ENCODE measurements around the gene LHFPL2. TPM values are rescaled to one million over a fixed set of nuclear protein-coding genes. Genes with fewer than 3 reads are reported as not detected.
A peak's percentile ranks its signal among the peaks of the same experiment; 100 is the strongest.

Gene LHFPL2
- total and polyA plus RNA-seq, 9 of the 15 experiments (the other 6 are each of a cell fraction or from before 2014, with no cell fraction given) = 1.0 to 6.6 (median 4.6) TPM

DNA sequence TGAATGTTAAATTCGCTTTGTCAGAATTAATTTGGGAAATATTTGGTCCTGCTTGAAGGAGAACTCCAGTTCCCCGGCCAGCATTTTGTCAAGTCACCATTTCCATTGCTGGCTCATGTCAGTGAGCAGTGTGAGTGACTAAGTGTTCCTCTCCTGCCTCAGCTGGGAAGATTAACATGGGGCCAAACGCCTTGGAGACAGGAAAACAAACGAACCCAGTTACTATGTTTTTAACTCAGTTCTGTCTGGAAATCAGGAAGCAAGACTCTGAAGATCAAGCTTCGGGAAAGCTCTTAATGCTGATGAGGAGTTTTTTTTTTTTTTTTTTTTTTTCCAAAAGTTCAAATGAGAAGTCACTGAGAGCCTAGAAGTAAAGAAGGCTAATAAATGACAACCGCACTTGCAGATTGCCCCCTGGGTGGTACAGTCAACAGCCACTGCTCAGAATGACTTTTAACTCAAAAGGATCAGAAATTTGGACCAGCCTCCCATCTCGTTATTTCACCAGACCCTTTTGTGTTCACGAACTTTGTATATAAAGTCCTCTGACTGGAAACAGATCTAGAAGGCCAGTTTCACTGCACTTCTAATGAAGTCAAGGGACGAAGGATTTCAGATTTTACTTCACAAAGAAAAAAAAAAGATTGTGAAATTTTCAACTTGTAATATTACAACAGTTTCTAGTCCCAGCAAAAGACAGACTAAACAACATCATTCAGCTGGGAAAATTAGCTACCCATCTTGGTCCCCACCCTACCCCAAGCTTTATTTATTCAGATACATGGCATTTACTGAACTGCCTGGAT, 121.3 kb downstream of the LHFPL2 start (continued):
- TF ChIP-seq, protein P1, sequence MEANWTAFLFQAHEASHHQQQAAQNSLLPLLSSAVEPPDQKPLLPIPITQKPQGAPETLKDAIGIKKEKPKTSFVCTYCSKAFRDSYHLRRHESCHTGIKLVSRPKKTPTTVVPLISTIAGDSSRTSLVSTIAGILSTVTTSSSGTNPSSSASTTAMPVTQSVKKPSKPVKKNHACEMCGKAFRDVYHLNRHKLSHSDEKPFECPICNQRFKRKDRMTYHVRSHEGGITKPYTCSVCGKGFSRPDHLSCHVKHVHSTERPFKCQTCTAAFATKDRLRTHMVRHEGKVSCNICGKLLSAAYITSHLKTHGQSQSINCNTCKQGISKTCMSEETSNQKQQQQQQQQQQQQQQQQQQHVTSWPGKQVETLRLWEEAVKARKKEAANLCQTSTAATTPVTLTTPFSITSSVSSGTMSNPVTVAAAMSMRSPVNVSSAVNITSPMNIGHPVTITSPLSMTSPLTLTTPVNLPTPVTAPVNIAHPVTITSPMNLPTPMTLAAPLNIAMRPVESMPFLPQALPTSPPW (CRISPR knock-in tag; IDR thresholded peaks at IDR 0.05) = peak; percentile 45; the same call in 1 of the 2 replicates
- TF ChIP-seq TOE1 (IDR thresholded peaks at IDR 0.05; ENCODE audit: borderline replicate concordance) (0 out of 2 replicates have a peak, but pooled peaks have one; percentile 17), TOE1 (CRISPR knock-in tag; IDR thresholded peaks at IDR 0.05; ENCODE audit: borderline replicate concordance, low read depth) (no peak), ZNF124 (CRISPR knock-in tag; IDR thresholded peaks at IDR 0.05) (no peak), FOXA3 (CRISPR knock-in tag; conservative IDR thresholded peaks at IDR 0.05 in 1 of 2, IDR thresholded peaks at IDR 0.05 in 1 of 2) (no peak), HNRNPK (IDR thresholded peaks at IDR 0.05; ENCODE audit: low read depth, low read length, poor library complexity, severe bottlenecking) (no peak), ZNF507 (tag; conservative IDR thresholded peaks at IDR 0.05) (no peak), ZNF232 (CRISPR knock-in tag; IDR thresholded peaks at IDR 0.05) (no peak), HIVEP1 (CRISPR knock-in tag; IDR thresholded peaks at IDR 0.05) (no peak), BMI1 (IDR thresholded peaks at IDR 0.05; ENCODE audit: low read length) (no peak), ZNF644 (tag; IDR thresholded peaks at IDR 0.05; ENCODE audit: low read depth) (no peak), MTA1 (IDR thresholded peaks at IDR 0.05; ENCODE audit: borderline replicate concordance) (0 out of 2 replicates have a peak, but pooled peaks have one; percentile 37), CXXC5 (CRISPR knock-in tag; IDR thresholded peaks at IDR 0.05) (peak; percentile 50; the same call in 1 of the 2 replicates), ZNF445 (CRISPR knock-in tag; IDR thresholded peaks at IDR 0.05; ENCODE audit: low read depth) (no peak), HDGF (IDR thresholded peaks at IDR 0.05) (no peak), CREB1 (IDR thresholded peaks at IDR 0.05) (no peak), CREB1 (CRISPR knock-in tag; IDR thresholded peaks at IDR 0.05) (no peak), LEF1 (IDR thresholded peaks at IDR 0.05) (0 out of 2 replicates have a peak, but pooled peaks have one; percentile 27), RBM14 (IDR thresholded peaks at IDR 0.05; ENCODE audit: borderline replicate concordance, insufficient read depth, low read depth, low read length) (no peak)
- TF ChIP-seq, protein P2, sequence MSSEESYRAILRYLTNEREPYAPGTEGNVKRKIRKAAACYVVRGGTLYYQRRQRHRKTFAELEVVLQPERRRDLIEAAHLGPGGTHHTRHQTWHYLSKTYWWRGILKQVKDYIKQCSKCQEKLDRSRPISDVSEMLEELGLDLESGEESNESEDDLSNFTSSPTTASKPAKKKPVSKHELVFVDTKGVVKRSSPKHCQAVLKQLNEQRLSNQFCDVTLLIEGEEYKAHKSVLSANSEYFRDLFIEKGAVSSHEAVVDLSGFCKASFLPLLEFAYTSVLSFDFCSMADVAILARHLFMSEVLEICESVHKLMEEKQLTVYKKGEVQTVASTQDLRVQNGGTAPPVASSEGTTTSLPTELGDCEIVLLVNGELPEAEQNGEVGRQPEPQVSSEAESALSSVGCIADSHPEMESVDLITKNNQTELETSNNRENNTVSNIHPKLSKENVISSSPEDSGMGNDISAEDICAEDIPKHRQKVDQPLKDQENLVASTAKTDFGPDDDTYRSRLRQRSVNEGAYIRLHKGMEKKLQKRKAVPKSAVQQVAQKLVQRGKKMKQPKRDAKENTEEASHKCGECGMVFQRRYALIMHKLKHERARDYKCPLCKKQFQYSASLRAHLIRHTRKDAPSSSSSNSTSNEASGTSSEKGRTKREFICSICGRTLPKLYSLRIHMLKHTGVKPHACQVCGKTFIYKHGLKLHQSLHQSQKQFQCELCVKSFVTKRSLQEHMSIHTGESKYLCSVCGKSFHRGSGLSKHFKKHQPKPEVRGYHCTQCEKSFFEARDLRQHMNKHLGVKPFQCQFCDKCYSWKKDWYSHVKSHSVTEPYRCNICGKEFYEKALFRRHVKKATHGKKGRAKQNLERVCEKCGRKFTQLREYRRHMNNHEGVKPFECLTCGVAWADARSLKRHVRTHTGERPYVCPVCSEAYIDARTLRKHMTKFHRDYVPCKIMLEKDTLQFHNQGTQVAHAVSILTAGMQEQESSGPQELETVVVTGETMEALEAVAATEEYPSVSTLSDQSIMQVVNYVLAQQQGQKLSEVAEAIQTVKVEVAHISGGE (CRISPR knock-in tag; IDR thresholded peaks at IDR 0.05) = peak in 1 of 3 experiments; percentile 29; a peak in 1 of 6 replicates
- TF ChIP-seq, protein P3, sequence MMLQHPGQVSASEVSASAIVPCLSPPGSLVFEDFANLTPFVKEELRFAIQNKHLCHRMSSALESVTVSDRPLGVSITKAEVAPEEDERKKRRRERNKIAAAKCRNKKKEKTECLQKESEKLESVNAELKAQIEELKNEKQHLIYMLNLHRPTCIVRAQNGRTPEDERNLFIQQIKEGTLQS (IDR thresholded peaks at IDR 0.05) = peak; percentile 58; the same call in 1 of the 2 replicates
- TF ChIP-seq, protein P3 (CRISPR knock-in tag; conservative IDR thresholded peaks at IDR 0.05) = no peak

Measured in K562 (cell line).